AG10803 (cell line): Measurements from ENCODE around the gene CPNE1.

Experiments used
- DNase-seq: peaks from one replicate; pipeline ENCODE4 v3.0.0; 2010; ENCODE audit warnings: low read depth
- H3K4me3 ChIP-seq: 2 replicates; pipeline ENCODE4 v1.5.1; 2011; ENCODE audit warnings: mild to moderate bottlenecking, low read length, control low read depth
- CTCF ChIP-seq: conservative IDR thresholded peaks from 2 replicates; pipeline ENCODE4 v1.5.1; 2011; ENCODE audit warnings: mild to moderate bottlenecking, low read length, control low read depth, inconsistent platforms

The CPNE1 gene

GRCh38 chr20:35669681-35670080 lies 5.0 kb upstream of the CPNE1 start:
- no peak for DNase-seq
- no peak for TF ChIP-seq CTCF
- H3K4me3 ChIP-seq, result no peak overlapping the region

- H3K4me3 ChIP-seq, result no peak overlapping the region
- DNase-seq, result no peak
- TF ChIP-seq CTCF, result no peak
These were observed 4.5 kb upstream of the CPNE1 start for GRCh38 chr20:35669221-35669620.

- TF ChIP-seq CTCF, result no peak
- H3K4me3 ChIP-seq, result no peak overlapping the region
- DNase-seq, result no peak
These were observed 1.2 kb upstream of the CPNE1 start for GRCh38 chr20:35665949-35666288.

GRCh38 chr20:35663516-35664465 lies 909 bp downstream of the CPNE1 start:
- H3K4me3 ChIP-seq, result peak overlapping the region; percentile 97
- TF ChIP-seq CTCF, result no peak
- peak; percentile 6 for DNase-seq

GRCh38 chr20:35662551-35662950 lies 2.1 kb downstream of the CPNE1 start:
- peak overlapping the region; percentile 97 for H3K4me3 ChIP-seq
- DNase-seq, result no peak
- TF ChIP-seq CTCF, result no peak

- H3K4me3 ChIP-seq, result peak overlapping the region; percentile 13
- TF ChIP-seq CTCF, result no peak
- no peak for DNase-seq
These were observed 2.8 kb downstream of the CPNE1 start for GRCh38 chr20:35661908-35662307.

- peak; percentile 4 for DNase-seq
- no peak for TF ChIP-seq CTCF
- no peak overlapping the region for H3K4me3 ChIP-seq
These were observed 3.6 kb downstream of the CPNE1 start for GRCh38 chr20:35661053-35661452.
